Heart left ventricle (tissue), 13 donors: ENCODE data around the gene KRT76.

Experiments used
- POLR2A ChIP-seq, 2 donors: fragments of 450-650 bp; IDR thresholded peaks; one replicate each; pipeline ENCODE4 v1.6.1; 2017; ENCODE audit warnings: antibody characterized with exemption in 2 of 2, mild to moderate bottlenecking in 2 of 2, moderate library complexity in 2 of 2
- TF ChIP-seq, protein P1 (sequence below), 12 donors: fragments of 200-600 bp; sonication (generic) in 4 of 12; IDR thresholded peaks; one replicate each; pipeline versions ENCODE4 v1.5.0 to v1.8.0; 2018 to 2022; ENCODE audit warnings: antibody characterized with exemption in 12 of 12, mild to moderate bottlenecking in 5 of 12
- donor health status: ischemic (EF 13 %, LVEDD 7.1; RV severe dilation, severe dysfunction).
- donor health status: DM: no; HTN: yes; CAD: no.
- donor health status: DM: no; HTN: no; CAD: no.
- donor health status: ischemic (EF 25% LVEDD 6.9; RV normal size, moderate dysfunction).
- donor health status: ischemic (EF 25% LVEDD 5.7; RV mildly dilated, moderate dysfunction).
- donor health status: ischemic (EF 35%, LVEDD 5.7; RV mildly dilated, moderate dysfunction).
- donor health status: nonischemic (EF 11% LVEDD 7.7; RV severe dilation, severe dysfunction).
- donor health status: DM: yes; HTN: yes; CAD: no.
- donor health status: PGD.
- donor health status: ischemic (EF 29% LVEDD 5.4; RV normal size, mild dysfunction).
- donor health status: nonischemic (EF 23%, LVEDD 6.1; RV moderate dilation, normal function).

DNA sequence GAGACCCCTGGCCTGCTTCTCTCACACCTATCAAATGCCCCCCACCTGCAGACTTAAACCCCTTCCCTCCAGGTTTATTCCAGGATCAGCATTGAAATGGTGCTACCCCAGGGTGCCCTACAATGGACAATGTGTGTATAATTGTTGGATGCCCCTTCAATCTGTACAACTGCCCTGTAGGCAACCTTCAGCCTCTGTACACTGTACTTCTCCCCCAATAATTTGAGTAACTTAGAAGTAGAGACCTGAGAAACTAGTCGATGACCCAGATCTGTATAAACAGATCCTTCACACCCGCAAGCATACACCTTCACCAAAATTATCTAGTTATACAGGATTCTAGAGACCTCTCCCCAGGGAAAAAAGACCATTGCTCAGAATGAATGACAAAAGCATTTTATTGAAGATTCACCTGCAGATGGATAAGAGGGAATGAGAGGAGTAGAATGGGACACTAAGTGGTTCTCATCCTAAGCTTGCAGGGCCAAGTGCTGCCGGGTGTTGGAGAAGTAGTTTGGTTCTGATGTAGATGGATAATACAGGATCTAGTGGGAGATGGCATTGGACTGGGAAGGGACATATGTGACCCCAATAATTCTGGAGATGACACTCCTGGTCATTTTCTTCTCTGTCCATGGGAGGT is 29.1 kb upstream of the KRT76 start:
- TF ChIP-seq, protein P1, sequence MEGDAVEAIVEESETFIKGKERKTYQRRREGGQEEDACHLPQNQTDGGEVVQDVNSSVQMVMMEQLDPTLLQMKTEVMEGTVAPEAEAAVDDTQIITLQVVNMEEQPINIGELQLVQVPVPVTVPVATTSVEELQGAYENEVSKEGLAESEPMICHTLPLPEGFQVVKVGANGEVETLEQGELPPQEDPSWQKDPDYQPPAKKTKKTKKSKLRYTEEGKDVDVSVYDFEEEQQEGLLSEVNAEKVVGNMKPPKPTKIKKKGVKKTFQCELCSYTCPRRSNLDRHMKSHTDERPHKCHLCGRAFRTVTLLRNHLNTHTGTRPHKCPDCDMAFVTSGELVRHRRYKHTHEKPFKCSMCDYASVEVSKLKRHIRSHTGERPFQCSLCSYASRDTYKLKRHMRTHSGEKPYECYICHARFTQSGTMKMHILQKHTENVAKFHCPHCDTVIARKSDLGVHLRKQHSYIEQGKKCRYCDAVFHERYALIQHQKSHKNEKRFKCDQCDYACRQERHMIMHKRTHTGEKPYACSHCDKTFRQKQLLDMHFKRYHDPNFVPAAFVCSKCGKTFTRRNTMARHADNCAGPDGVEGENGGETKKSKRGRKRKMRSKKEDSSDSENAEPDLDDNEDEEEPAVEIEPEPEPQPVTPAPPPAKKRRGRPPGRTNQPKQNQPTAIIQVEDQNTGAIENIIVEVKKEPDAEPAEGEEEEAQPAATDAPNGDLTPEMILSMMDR (IDR thresholded peaks at IDR 0.05): no peak
- TF ChIP-seq POLR2A (IDR thresholded peaks at IDR 0.05): no peak
